Measurements from ENCODE around the gene TCEANC2. TPM values are rescaled to one million over a fixed set of nuclear protein-coding genes. Genes with fewer than 3 reads are reported as not detected.

Gene TCEANC2
- total and polyA plus RNA-seq, 2 donors (not counting 1 experiment from before 2014, with no cell fraction given): 3.0 to 4.0 TPM

- no peak overlapping the region for H3K9ac ChIP-seq (ENCODE audit: insufficient read depth, low read length)
- TF ChIP-seq EZH2 (IDR thresholded peaks at IDR 0.05; ENCODE audit: low read length, missing control alignments): no peak
- TF ChIP-seq CTCF (conservative IDR thresholded peaks at IDR 0.05 in 1 of 2, IDR thresholded peaks at IDR 0.05 in 1 of 2; ENCODE audit: low read depth in 1 of 2, low read length in 2 of 2): no peak
- H4K20me1 ChIP-seq (ENCODE audit: control insufficient read depth, extremely low read depth, insufficient read depth, low read length): no peaks in the 10 kb centered on the region
- H3K27me3 ChIP-seq (ENCODE audit: control insufficient read depth, insufficient read depth, low read length): no peaks in the 10 kb centered on the region
- no peaks in the 10 kb centered on the region for H3K9me3 ChIP-seq (ENCODE audit: control insufficient read depth, insufficient read depth, low read depth, low read length)
- H3K36me3 ChIP-seq (ENCODE audit: control insufficient read depth, insufficient read depth, low read length): no peaks in the 10 kb centered on the region
- no peak overlapping the region for H3K27ac ChIP-seq (ENCODE audit: insufficient read depth, low read length)
- no peaks in the 10 kb centered on the region for H3K4me1 ChIP-seq (ENCODE audit: control insufficient read depth, extremely low read depth, insufficient read depth, low read length)
- no peak overlapping the region for H3K4me2 ChIP-seq (ENCODE audit: extremely low read depth, insufficient read depth, low read length)
- H3K79me2 ChIP-seq (ENCODE audit: control insufficient read depth, insufficient read depth, low read length): no peaks in the 10 kb centered on the region
- H3K4me3 ChIP-seq (replicated peaks in 1 of 4; ENCODE audit: control extremely low read depth in 1 of 4, insufficient read depth in 1 of 4, low read depth in 3 of 4, low read length in 4 of 4): no peak overlapping the region
- no peak overlapping the region for H2AFZ ChIP-seq (ENCODE audit: low read length)
- DNase-seq (ENCODE audit: low read depth in 2 of 2): no peak
Measured at GRCh38 chr1:54095546-54096226, 42.3 kb downstream of the TCEANC2 start.

GRCh38 chr1:54096227-54096876 lies 42.9 kb downstream of the TCEANC2 start:
- H3K27me3 ChIP-seq (ENCODE audit: control insufficient read depth, insufficient read depth, low read length): no peaks in the 10 kb centered on the region
- H3K4me3 ChIP-seq (replicated peaks in 1 of 4; ENCODE audit: control extremely low read depth in 1 of 4, insufficient read depth in 1 of 4, low read depth in 3 of 4, low read length in 4 of 4): no peak overlapping the region
- H3K36me3 ChIP-seq (ENCODE audit: control insufficient read depth, insufficient read depth, low read length): no peaks in the 10 kb centered on the region
- H3K27ac ChIP-seq (ENCODE audit: insufficient read depth, low read length): no peak overlapping the region
- H3K4me2 ChIP-seq (ENCODE audit: extremely low read depth, insufficient read depth, low read length): no peak overlapping the region
- no peak overlapping the region for H3K9ac ChIP-seq (ENCODE audit: insufficient read depth, low read length)
- no peak overlapping the region for H2AFZ ChIP-seq (ENCODE audit: low read length)
- H3K4me1 ChIP-seq (ENCODE audit: control insufficient read depth, extremely low read depth, insufficient read depth, low read length): no peaks in the 10 kb centered on the region
- H4K20me1 ChIP-seq (ENCODE audit: control insufficient read depth, extremely low read depth, insufficient read depth, low read length): no peaks in the 10 kb centered on the region
- H3K79me2 ChIP-seq (ENCODE audit: control insufficient read depth, insufficient read depth, low read length): no peaks in the 10 kb centered on the region
- no peaks in the 10 kb centered on the region for H3K9me3 ChIP-seq (ENCODE audit: control insufficient read depth, insufficient read depth, low read depth, low read length)
- TF ChIP-seq CTCF (conservative IDR thresholded peaks at IDR 0.05 in 1 of 2, IDR thresholded peaks at IDR 0.05 in 1 of 2; ENCODE audit: low read depth in 1 of 2, low read length in 2 of 2) (no peak), EZH2 (IDR thresholded peaks at IDR 0.05; ENCODE audit: low read length, missing control alignments) (no peak)
- no peak for DNase-seq (ENCODE audit: low read depth in 2 of 2)

GRCh38 chr1:54096877-54097240 lies 43.5 kb downstream of the TCEANC2 start:
- Histone ChIP-seq H3K4me3 (replicated peaks in 1 of 4; ENCODE audit: control extremely low read depth in 1 of 4, insufficient read depth in 1 of 4, low read depth in 3 of 4, low read length in 4 of 4) (no peak overlapping the region), H3K9ac (ENCODE audit: insufficient read depth, low read length) (no peak overlapping the region), H4K20me1 (ENCODE audit: control insufficient read depth, extremely low read depth, insufficient read depth, low read length) (no peaks in the 10 kb centered on the region), H3K9me3 (ENCODE audit: control insufficient read depth, insufficient read depth, low read depth, low read length) (no peaks in the 10 kb centered on the region), H3K27me3 (ENCODE audit: control insufficient read depth, insufficient read depth, low read length) (no peaks in the 10 kb centered on the region), H3K4me2 (ENCODE audit: extremely low read depth, insufficient read depth, low read length) (no peak overlapping the region), H3K79me2 (ENCODE audit: control insufficient read depth, insufficient read depth, low read length) (no peaks in the 10 kb centered on the region), H3K27ac (ENCODE audit: insufficient read depth, low read length) (no peak overlapping the region), H3K36me3 (ENCODE audit: control insufficient read depth, insufficient read depth, low read length) (no peaks in the 10 kb centered on the region), H3K4me1 (ENCODE audit: control insufficient read depth, extremely low read depth, insufficient read depth, low read length) (no peaks in the 10 kb centered on the region), H2AFZ (ENCODE audit: low read length) (no peak overlapping the region)
- no peak for DNase-seq (ENCODE audit: low read depth in 2 of 2)
- TF ChIP-seq CTCF (conservative IDR thresholded peaks at IDR 0.05 in 1 of 2, IDR thresholded peaks at IDR 0.05 in 1 of 2; ENCODE audit: low read depth in 1 of 2, low read length in 2 of 2): no peak
- no peak for TF ChIP-seq EZH2 (IDR thresholded peaks at IDR 0.05; ENCODE audit: low read length, missing control alignments)

Data from fibroblast of lung (primary cell).